Measurements from ENCODE around the gene GOPC.
A peak's percentile ranks its signal among the peaks of the same experiment; 100 is the strongest.

GOPC gene

DNA sequence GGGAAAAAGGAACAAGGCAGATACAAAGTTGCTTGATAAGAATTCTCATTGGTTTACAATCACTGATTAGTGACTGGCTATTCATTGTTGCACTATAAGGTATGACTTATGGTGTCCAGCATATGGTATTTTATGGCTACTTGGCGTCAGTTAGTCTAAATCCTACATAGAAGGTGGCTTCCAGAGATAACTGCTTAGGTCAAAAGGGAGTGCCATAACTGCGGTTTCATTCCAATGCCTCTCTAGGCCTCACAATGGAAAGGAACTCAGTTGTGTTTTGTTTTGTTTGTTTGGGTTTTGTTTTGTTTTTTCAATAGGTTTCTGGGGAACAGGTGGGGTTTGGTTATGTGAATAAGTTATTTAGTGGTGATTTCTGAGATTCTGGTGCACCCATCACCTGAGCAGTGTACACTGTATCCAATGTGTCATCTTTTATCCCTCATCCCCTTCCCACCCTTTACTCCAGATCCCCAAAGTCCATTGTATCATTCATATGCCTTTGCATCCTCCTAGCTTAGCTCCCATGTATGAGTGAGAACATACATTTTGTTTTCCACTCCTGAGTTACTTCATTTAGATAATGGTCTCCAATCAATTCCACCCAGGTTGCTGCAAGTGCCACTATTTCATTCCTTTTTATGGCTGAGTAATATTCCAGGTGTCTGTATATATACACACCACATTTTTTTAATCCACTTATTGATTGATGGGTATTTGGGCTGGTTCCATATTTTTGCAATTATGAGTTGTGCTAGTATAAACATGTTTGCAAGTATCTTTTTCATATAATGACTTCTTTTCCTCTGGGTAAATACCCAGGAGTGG lies 7.0 kb downstream of the GOPC start:
- no peak for DNase-seq

- no peak for DNase-seq
These were observed 9.1 kb downstream of the GOPC start for GRCh38 chr6:117592983-117593759.

DNA sequence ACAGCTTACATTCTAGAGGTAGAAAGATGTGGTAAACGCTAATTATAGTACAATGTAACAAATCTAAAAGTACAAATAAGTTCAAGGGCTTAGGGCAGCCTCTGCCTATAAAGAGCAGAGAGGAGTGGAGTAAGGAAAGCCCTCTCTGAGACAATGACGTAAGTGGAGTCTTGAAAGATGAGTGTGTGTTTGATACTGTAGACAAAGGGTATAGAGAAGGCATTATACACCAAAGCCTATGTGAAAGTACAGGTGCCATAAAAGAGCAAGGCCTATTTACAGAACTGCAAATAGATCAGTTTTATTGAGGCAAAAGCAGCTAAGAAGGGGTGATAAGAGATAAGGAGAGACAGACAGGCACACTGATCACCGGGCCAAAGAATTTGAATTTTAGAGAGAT lies 10.9 kb downstream of the GOPC start:
- DNase-seq: no peak

DNA sequence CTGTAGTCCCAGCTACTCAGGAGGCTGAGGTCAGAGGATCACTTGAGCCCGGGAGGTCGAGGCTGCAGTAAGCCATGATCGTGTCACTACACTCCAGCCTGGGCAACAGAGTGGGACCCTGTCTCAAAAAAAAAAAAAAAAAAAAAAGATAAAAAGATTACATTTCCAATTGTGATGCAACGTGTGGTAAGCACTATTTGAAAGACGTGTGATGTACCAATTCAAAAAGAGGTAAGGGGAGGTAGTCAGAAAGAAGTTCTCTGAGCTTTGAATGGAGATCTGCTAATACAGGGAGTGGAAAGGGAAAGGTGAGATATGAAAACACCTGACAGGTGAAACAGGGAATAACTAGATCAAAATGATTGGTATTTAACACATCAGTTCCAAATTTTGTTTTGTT lies 11.9 kb downstream of the GOPC start:
- no peak for DNase-seq

- no peak for DNase-seq
These were observed 16.7 kb downstream of the GOPC start for GRCh38 chr6:117585647-117586046.

DNA sequence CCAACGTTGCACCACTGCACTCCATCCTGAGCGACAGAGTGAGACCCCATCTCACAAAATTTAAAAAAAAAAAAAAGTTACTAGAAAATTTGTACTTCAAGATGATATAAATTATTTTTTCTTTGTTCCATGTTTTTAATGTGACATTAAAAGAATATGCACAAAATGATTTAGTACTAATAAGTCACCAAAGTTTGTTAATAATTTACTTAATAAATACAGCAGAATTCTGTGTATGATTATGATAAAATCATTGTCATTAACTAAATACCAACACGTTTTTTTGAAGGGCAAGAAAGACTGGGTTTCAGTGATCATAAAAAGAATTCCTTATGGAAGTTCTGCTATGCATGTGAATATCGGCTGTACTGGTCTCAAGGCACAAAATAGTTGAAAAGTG lies 28.1 kb downstream of the GOPC start:
- no peak for DNase-seq

GRCh38 chr6:117573006-117573680 lies 29.2 kb downstream of the GOPC start:
- DNase-seq: no peak

DNA sequence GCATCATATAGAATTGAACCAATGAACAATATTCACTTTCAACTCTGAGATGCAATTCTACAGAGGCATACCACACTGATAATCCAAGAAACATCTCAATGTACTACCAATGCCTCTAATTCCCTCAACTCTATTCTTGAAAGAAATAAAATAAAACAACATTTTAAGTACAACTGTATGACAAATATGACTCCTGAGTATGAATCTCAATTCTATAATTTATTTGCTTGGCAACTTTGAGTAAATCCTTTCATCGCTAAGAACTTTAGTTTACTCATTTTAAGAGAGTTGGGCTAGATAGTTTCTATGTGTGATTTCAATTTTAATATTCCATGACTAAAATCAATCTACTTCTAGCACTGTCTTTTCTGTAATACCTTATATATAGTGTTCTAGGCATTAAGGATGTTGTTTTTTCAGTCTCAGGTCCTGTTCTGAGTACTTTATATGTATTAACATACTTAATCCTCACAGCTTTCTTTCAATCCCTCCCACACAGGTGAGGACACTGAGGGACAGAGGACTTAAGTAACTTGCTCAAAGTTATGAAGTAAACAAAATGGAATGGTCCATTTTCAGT lies 33.4 kb downstream of the GOPC start:
- no peak for DNase-seq

DNA sequence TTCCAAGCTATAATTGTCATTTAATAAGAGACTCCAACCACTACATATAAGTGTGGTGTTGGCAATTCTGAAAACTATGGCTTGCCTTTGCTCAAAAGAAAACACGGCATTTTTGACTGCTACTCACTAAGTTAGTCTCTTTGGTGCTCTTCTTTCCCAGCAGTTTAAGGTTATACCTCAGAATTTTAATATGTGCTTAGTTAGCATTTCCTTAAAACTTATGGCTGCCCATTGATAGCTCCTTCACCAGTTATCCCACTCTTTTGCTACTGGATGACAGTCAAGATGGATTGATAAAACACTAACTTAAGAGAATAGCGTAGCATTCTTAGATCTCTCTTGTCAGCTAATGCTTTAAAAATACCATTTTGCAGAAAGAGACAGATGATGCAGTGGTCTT lies 34.1 kb downstream of the GOPC start:
- no peak for DNase-seq

DNA sequence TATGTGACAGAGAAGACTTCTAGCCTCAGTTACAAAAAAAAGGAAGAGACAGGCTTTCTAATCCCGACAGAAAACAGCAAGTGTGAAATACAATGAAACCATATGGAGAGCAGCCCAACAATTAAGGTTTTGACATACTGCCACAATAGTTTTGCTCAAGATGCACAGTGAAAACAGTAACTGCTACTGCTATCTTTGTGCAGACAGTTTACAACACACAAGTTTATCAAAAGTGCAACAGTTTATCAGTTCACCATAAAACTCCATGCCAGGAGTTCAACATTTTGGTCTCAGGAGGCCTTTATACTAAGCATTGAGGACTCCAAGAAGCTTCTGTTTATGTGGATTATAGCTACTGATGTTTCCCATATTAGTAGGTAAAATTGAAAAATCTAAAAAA lies 37.6 kb downstream of the GOPC start:
- DNase-seq: no peak

GRCh38 chr6:117561128-117561527 lies 41.2 kb downstream of the GOPC start:
- no peak for DNase-seq

GRCh38 chr6:117559299-117559698 lies 43.0 kb downstream of the GOPC start:
- no peak for DNase-seq

- no peak for DNase-seq
These were observed 43.5 kb downstream of the GOPC start for GRCh38 chr6:117558818-117559217.

DNA sequence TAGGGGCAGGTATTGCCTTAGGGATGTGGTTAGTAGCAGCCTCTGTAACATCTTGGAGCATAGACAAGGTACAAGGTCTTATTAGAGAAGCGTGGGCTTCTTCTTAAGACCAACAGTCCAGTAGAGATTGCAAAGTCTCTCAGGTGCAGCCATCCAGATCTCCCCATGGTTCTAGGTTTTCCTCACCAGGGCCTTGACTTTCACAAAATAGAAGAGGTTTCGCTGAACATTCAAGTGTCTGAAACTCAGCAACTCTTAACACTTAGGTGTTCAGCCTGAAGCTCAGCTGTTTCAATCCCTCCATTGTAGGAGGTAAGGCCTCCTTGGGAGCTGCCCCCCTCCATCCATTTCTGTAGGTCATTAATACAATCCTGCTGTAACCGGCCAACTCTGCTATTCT lies 44.4 kb downstream of the GOPC start:
- no peak for DNase-seq

DNA sequence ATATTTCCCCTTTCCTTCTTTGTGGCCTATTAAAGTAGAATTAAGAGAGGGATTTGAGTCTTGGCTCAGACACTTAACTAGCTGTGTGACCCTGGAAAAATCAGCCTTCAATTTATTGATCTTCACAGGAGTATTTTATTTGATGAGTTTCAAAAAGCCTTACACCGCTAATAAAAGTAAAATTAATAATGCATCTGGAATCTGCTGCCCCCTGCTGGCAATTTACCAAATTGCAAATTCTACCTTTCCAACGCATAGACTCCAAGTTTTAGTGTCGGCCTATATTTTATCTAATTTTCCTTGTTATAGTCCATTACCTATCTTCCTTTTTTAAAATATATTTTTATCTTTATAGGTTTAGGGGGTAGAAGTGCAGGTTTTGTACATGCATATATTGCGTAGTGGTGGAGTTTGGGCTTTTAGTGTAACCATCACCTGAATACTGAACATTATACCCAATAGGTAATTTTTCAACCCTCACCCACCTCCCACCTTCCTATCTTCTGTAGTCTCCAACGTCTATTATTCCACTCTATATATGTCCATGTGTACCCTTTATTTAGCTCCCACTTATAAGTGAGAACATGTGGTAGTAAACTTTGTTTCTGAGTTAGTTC lies 46.3 kb downstream of the GOPC start:
- DNase-seq: peak; percentile 69

DNA sequence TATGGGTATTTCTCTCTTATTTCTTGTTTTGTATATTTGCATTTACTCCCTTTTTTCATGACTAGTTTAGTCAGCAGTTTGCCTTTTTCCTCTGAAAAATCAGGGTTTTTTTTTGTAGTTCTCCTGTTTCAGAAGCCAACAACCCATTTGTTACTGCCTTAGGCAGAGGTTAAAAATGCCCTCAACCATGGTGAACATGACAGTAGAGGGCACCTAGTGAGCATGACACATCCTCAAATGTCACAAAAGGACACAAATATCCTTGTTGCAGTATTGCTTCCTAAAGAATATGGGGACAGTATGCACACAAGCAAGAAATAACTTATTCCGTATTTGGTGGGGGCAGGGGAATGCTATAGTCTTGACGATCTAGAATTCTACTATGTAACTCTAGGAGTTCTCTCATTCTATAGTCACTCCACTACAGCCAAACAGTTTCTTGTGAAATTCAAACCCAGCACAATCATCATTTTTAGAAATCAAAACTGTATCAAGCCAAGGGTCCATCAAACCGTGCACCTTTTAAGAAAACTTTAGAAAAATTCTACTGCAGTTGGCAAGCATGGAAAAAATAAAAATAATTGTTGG lies 47.0 kb downstream of the GOPC start:
- no peak for DNase-seq

- DNase-seq: no peak
These were observed 49.2 kb downstream of the GOPC start for GRCh38 chr6:117553142-117553541.

- DNase-seq: no peak
These were observed 49.7 kb downstream of the GOPC start for GRCh38 chr6:117552618-117553017.

DNA sequence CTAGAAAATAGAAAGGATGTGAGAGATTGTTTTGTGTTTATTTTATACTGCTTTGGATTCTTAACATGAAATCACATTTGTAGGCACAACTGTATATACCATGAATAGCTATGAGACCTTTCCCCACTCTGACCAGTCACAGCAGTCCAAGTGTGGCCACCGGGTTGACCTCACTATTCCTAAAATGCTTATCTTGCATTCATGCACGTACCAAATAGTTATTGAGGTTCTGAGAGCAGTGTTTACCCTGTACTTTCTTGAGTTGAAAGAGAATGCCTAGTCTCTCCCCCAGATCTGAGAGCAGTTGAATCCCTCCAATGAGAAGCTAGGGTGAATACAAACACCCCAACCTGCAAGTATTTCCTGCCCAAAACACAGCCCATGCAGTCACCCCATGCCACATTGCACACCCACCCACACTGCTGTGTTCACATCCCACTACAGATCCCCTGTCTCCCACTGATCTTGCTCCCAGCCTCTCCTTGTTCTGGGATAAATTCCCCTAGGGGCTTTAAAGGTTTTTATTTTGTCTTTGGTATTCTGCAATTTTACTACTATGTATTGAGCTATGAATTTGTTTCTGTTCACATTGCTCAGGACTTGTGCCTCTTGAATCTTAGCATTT lies 51.6 kb downstream of the GOPC start:
- DNase-seq: no peak

- DNase-seq: no peak
These were observed 52.2 kb downstream of the GOPC start for GRCh38 chr6:117550078-117550600.

DNA sequence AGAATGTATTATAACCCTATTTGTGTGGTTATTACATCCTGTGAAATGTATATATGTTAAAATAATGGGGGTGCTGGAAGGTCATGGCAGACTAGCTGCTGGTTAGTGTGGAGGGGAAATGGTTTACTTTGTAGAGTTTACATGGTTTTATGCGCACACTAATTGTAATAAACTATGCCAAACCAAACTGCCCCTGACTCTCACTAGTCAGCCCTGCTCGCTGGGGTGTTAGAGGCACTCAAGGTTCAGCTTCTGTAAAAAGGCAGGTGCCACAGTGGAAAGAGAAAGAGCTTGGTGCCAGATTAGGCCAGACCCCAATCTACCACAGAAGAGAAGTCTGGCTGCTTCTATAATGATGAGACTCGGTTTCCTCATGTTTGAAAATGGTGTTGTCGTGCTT lies 52.7 kb downstream of the GOPC start:
- peak; percentile 39 for DNase-seq

DNA sequence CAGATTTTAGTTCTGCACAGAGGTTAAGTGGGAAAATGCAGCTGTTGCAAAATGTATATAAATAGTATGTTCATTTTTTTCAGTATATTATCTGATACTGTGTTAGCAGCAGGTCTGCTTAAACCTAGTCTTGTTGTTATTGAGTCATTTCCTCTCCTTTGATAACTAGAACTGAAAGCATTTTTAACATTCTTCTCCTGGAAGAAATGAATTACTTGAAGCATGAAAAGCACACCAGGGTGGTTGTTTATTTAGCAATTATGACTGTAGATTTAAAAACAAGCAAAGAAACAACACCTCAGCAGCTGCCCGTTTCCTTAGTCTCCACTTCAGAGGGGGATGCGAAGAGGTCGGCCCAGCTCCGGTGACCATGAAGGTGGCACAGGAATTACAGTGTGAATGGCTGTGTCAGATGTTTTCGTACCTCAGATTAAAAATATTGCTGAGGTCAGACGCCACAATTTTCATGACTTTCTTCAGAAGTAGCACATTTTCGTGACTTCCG lies 53.5 kb downstream of the GOPC start:
- peak; percentile 42 for DNase-seq
